Endodermal cell (in vitro differentiated cells): ENCODE results near the gene NPDC1. TPM values are rescaled to one million over a fixed set of nuclear protein-coding genes. Genes with fewer than 3 reads are reported as not detected.

Experiments
- DNase-seq: peaks from one replicate; pipeline ENCODE4 v3.0.0-alpha.2; 2017
- H3K27ac ChIP-seq: 2 replicates; pipeline ENCODE4 v1.5.1; 2013; ENCODE audit warnings: mild to moderate bottlenecking, low read depth, low read length, moderate library complexity
- H3K27me3 ChIP-seq: 2 replicates; pipeline ENCODE4 v1.6.1; 2013; ENCODE audit warnings: mild to moderate bottlenecking, low read length, moderate library complexity; ENCODE audit not compliant: insufficient read depth, control insufficient read depth, poor library complexity, severe bottlenecking
- H3K36me3 ChIP-seq: 2 replicates; pipeline ENCODE4 v1.7.0; 2013; ENCODE audit warnings: mild to moderate bottlenecking, low read length, moderate library complexity; ENCODE audit not compliant: control insufficient read depth, insufficient read depth
- H3K4me1 ChIP-seq: one replicate; pipeline ENCODE4 v1.7.0; 2013; ENCODE audit warnings: low read length; ENCODE audit not compliant: control insufficient read depth, insufficient read depth
- H3K4me3 ChIP-seq: 2 replicates; pipeline ENCODE4 v1.5.1; 2013; ENCODE audit warnings: mild to moderate bottlenecking, low read length, moderate library complexity
- H3K9ac ChIP-seq: 2 replicates; pipeline ENCODE4 v1.6.1; 2013; ENCODE audit warnings: mild to moderate bottlenecking, low read length, moderate library complexity; ENCODE audit not compliant: poor library complexity, severe bottlenecking; ENCODE audit errors: extremely low read depth
- H3K9me3 ChIP-seq: 2 replicates; pipeline ENCODE4 v1.6.1; 2013; ENCODE audit warnings: mild to moderate bottlenecking, low read length, moderate library complexity; ENCODE audit not compliant: control insufficient read depth
- H3K27ac Mint-ChIP-seq: 2 replicates; pipeline ENCODE4 v1.8.0; 2020; ENCODE audit warnings: mixed read lengths
- H3K27me3 Mint-ChIP-seq: 2 replicates; pipeline ENCODE4 v1.8.0; 2021; ENCODE audit warnings: mild to moderate bottlenecking, mixed read lengths; ENCODE audit not compliant: insufficient read depth
- H3K36me3 Mint-ChIP-seq: 2 replicates; pipeline ENCODE4 v1.8.0; 2020; ENCODE audit warnings: low read depth, mixed read lengths
- H3K4me1 Mint-ChIP-seq: 2 replicates; pipeline ENCODE4 v1.8.0; 2020; ENCODE audit warnings: mixed read lengths
- H3K4me3 Mint-ChIP-seq: 2 replicates; pipeline ENCODE4 v1.8.0; 2020; ENCODE audit warnings: mild to moderate bottlenecking, moderate library complexity, mixed read lengths
- H3K9me3 Mint-ChIP-seq: 2 replicates; pipeline ENCODE4 v1.8.0; 2020; ENCODE audit warnings: mild to moderate bottlenecking, mixed read lengths
- WGBS, 2 experiments: methylation state at CpG; one replicate each; pipeline versions ENCODE4 v1.1.5 to v1.1.7; 2013; ENCODE audit warnings: missing lambda C conversion rate in 2 of 2, mixed read lengths in 1 of 2; ENCODE audit not compliant: insufficient coverage in 1 of 2, insufficient read length in 1 of 2; 5-methylcytosine and 5-hydroxymethylcytosine counted together
- total RNA-seq, 2 donors: library from RNA; stranded (reverse); fragmentation: NEBNext Ultra II Directional in 1 of 2; extraction: Animal tissue kit (Norgen Biotek cat#: 25700) in 1 of 2; gene quantifications; 2 replicates in 1 of 2; 3 replicates in 1 of 2; pipeline ENCODE4 v1.2.1, GENCODE V29; 2021
- TF ChIP-seq, protein P1 (sequence below): fragments of 200-600 bp; sonication (generic); conservative IDR thresholded peaks from 2 replicates; pipeline ENCODE4 v1.5.0; 2021; ENCODE audit warnings: antibody characterized with exemption, mild to moderate bottlenecking

Gene NPDC1
- total RNA-seq, 2 donors from 2014 or later: 60.8 to 73.3 TPM

DNA sequence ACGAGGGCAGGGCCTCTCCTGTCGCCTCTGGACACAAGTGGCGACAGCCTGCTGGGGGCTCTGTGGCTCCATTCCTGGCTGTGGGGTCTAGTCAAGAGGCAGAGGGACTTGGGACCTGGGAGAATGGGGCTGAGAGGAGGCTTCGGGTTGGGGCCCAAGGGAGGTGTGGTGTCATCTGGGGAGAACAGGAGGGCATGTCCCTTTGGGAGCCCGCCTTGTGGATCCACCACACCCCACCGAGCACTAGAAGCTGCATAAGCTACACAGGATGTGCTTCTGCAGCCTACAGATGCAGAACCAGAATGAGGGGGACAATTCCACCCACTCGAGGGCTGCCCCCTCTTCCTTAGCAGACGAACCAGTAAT is 36.9 kb upstream of the NPDC1 start:
- 91 to 97% methylated on average over 7 to 8 of the region's 8 CpGs for WGBS, 2 experiments
- Histone ChIP-seq H3K27ac (no peak overlapping the region), H3K9me3 (no peaks in the 10 kb centered on the region), H3K4me1 (no peaks in the 10 kb centered on the region), H3K36me3 (no peaks in the 10 kb centered on the region), H3K4me3 (no peak overlapping the region), H3K9ac (no peak overlapping the region), H3K27me3 (peaks cover 23% of the 10 kb centered on the region)
- Mint-ChIP-seq H3K4me1 (peaks cover 9% of the 10 kb centered on the region), H3K27me3 (peaks cover 22% of the 10 kb centered on the region), H3K4me3 (no peak overlapping the region), H3K36me3 (no peaks in the 10 kb centered on the region), H3K27ac (no peak overlapping the region), H3K9me3 (no peaks in the 10 kb centered on the region)
- no peak for DNase-seq
- TF ChIP-seq, protein P1, sequence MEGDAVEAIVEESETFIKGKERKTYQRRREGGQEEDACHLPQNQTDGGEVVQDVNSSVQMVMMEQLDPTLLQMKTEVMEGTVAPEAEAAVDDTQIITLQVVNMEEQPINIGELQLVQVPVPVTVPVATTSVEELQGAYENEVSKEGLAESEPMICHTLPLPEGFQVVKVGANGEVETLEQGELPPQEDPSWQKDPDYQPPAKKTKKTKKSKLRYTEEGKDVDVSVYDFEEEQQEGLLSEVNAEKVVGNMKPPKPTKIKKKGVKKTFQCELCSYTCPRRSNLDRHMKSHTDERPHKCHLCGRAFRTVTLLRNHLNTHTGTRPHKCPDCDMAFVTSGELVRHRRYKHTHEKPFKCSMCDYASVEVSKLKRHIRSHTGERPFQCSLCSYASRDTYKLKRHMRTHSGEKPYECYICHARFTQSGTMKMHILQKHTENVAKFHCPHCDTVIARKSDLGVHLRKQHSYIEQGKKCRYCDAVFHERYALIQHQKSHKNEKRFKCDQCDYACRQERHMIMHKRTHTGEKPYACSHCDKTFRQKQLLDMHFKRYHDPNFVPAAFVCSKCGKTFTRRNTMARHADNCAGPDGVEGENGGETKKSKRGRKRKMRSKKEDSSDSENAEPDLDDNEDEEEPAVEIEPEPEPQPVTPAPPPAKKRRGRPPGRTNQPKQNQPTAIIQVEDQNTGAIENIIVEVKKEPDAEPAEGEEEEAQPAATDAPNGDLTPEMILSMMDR: no peak

DNA sequence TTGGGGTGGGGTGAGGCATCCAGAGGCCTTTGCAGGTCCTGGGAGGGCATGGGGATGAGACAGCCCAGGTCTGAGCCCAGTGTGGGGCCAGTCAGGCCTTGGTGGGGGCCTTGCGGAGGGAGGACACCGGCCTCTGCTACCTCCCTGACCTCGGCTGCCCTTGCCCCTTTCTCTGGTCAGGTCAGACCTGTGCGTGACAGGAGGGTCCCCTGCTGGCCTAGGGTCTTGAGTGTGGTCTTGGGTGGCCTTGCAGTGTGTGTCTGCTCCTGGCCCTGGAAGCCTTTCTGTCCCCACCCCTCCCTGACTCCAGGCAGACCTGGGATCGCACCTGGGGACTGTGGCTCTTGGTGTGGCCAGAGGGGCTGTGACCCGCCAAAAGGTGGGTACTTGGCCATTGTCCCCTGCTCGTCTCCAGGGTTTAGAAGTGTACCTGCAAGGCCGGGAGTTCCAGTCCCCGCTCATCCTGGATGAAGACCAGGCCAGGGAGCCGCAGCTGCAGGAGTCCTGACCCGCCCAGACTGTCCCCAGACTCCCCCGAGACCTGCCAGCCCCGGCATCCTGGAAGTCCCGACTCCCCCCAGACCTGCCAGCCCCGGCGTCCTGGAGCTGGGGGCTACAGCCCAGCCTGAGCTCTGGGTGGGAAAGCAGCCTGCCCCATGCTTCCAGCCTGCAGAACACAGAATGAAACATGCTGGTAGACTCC is 36.4 kb upstream of the NPDC1 start:
- H3K4me1 ChIP-seq: no peaks in the 10 kb centered on the region
- peaks cover 24% of the 10 kb centered on the region for H3K27me3 Mint-ChIP-seq
- H3K9me3 ChIP-seq: no peaks in the 10 kb centered on the region
- H3K27ac ChIP-seq: no peak overlapping the region
- no peaks in the 10 kb centered on the region for H3K9me3 Mint-ChIP-seq
- no peak overlapping the region for H3K4me3 Mint-ChIP-seq
- TF ChIP-seq, protein P1: no peak
- no peak overlapping the region for H3K9ac ChIP-seq
- H3K36me3 ChIP-seq: no peaks in the 10 kb centered on the region
- H3K27ac Mint-ChIP-seq: no peak overlapping the region
- H3K27me3 ChIP-seq: peaks cover 27% of the 10 kb centered on the region
- 95 to 97% methylated on average over 11 to 16 of the region's 16 CpGs for WGBS, 2 experiments
- peaks cover 3% of the 10 kb centered on the region for H3K4me1 Mint-ChIP-seq
- DNase-seq: no peak
- no peaks in the 10 kb centered on the region for H3K36me3 Mint-ChIP-seq
- no peak overlapping the region for H3K4me3 ChIP-seq

DNA sequence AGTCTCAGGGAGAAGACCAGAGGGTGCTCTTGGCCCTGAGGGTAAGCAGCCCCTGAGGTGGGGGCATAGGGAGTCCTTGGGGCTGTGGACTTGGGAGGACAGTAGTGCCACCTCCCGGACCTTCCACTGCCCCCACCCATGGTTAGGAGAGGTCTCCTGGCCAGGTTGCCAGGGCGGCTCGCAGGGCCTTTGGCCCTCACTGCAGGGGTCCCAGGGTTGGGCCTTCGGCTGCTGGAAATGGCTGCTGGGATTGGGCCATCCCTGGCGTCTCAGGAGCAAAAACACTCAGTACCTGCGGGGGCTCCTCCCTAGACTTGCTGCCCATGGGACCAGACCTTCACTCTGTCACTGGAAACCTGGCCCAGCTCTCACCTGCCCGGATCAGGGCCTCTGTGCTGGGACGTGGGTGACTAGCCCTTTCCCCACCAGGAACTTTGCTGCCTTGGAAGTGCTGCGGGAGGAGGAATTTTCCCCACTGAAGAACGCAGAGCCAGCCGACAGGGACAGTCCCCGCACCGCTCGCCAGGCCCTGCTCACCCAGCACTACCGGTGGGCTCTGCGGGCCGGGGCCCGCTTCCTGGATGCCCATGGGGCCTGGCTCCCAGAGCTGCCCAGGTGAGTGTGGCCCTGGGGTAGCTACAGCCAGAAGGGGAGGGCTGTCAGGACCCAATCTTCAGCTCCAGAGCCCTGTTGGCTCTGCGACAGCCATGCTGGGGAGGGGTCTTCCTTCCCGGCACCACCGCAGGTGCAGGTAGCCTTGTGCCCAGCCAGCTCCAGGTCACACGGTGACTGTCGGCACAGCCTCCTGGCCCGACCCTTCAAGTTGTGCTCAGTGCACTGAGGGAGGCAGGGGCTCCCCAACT is 34.5 kb upstream of the NPDC1 start:
- DNase-seq: peak; percentile 46
- H3K9me3 ChIP-seq: no peaks in the 10 kb centered on the region
- H3K9me3 Mint-ChIP-seq: no peaks in the 10 kb centered on the region
- H3K36me3 Mint-ChIP-seq: no peaks in the 10 kb centered on the region
- no peak overlapping the region for H3K9ac ChIP-seq
- H3K4me1 ChIP-seq: no peaks in the 10 kb centered on the region
- 89 to 94% methylated on average over 20 to 24 of the region's 24 CpGs for WGBS, 2 experiments
- H3K4me1 Mint-ChIP-seq: no peaks in the 10 kb centered on the region
- H3K27me3 ChIP-seq: peaks cover 37% of the 10 kb centered on the region
- no peak overlapping the region for H3K4me3 ChIP-seq
- TF ChIP-seq, protein P1: no peak
- H3K27ac ChIP-seq: no peak overlapping the region
- H3K36me3 ChIP-seq: no peaks in the 10 kb centered on the region
- H3K27ac Mint-ChIP-seq: no peak overlapping the region
- peaks cover 34% of the 10 kb centered on the region for H3K27me3 Mint-ChIP-seq
- H3K4me3 Mint-ChIP-seq: no peak overlapping the region
